IMR-90 (cell line): ENCODE data around the gene CCNQ.

Source experiments
- CTCF ChIP-seq: conservative IDR thresholded peaks from 2 replicates; pipeline ENCODE4 v1.5.1; 2012; ENCODE audit warnings: mild to moderate bottlenecking, low read depth, low read length, improper control_type of control experiment
- ELK1 ChIP-seq: fragments of 150-350 bp; IDR thresholded peaks from 2 replicates; pipeline ENCODE4 v1.6.1; 2016; ENCODE audit warnings: low read depth, mild to moderate bottlenecking, low read length, moderate library complexity, borderline replicate concordance
- MXI1 ChIP-seq: IDR thresholded peaks from 2 replicates; pipeline ENCODE4 v1.6.1; 2012; ENCODE audit warnings: low read depth, mild to moderate bottlenecking, low read length, moderate library complexity, borderline replicate concordance
- NFE2L2 ChIP-seq: fragments of 150-350 bp; IDR thresholded peaks from 2 replicates; pipeline ENCODE4 v1.6.1; 2016; ENCODE audit warnings: low read depth, mild to moderate bottlenecking, low read length
- POLR2A ChIP-seq: IDR thresholded peaks from 2 replicates; pipeline ENCODE4 v1.6.1; 2012; ENCODE audit warnings: mild to moderate bottlenecking, low read depth, low read length
- RCOR1 ChIP-seq: IDR thresholded peaks from 2 replicates; pipeline ENCODE4 v1.6.1; 2012; ENCODE audit warnings: mild to moderate bottlenecking, low read length, improper control_type of control experiment; ENCODE audit not compliant: insufficient replicate concordance

DNA sequence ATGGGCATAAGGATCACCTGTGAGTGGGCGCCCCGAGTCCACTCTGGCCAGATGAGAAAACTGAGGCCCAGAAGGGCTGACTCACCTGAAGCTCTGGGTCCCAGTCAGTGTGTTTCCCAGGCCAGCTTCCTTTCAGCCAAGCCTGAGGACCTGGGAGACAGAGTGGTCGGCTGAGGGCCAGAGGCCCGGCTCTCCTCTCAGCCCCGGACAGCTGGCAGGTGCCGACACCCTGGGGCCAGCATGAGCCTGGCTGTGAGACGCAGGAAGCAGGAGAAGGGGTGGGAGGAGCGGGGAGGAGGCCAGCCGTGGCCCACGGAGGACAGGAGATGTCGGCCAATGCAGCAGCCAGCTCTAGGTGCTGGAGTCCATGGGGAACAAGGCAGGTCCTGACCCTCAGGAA lies 52.6 kb downstream of the CCNQ start:
- TF ChIP-seq CTCF (no peak), MXI1 (no peak), NFE2L2 (no peak), RCOR1 (no peak), POLR2A (no peak), ELK1 (no peak)
